T-helper 1 cell treated with Interleukin-12 subunit alpha and Interleukin-12 subunit beta and Interleukin-4 antibody, amounts not matched to agents 30 μg/mL and 1 μg/mL, for 36 hours (primary cell): ENCODE results near the gene TP53BP1.

Experiments used
- H3K27ac Mint-ChIP-seq: one replicate; pipeline ENCODE4 v1.8.0; 2021; ENCODE audit warnings: mild to moderate bottlenecking, mixed read lengths
- H3K27me3 Mint-ChIP-seq: one replicate; pipeline ENCODE4 v1.8.0; 2021; ENCODE audit warnings: low read depth, mixed read lengths
- H3K36me3 Mint-ChIP-seq: one replicate; pipeline ENCODE4 v1.8.0; 2021; ENCODE audit warnings: low read depth, mixed read lengths
- H3K4me1 Mint-ChIP-seq: one replicate; pipeline ENCODE4 v1.8.0; 2021; ENCODE audit warnings: low read depth, mixed read lengths
- H3K4me3 Mint-ChIP-seq: one replicate; pipeline ENCODE4 v1.8.0; 2021; ENCODE audit warnings: mild to moderate bottlenecking, moderate library complexity, mixed read lengths
- H3K9me3 Mint-ChIP-seq: one replicate; pipeline ENCODE4 v1.8.0; 2021; ENCODE audit warnings: mixed read lengths

TP53BP1 gene

DNA sequence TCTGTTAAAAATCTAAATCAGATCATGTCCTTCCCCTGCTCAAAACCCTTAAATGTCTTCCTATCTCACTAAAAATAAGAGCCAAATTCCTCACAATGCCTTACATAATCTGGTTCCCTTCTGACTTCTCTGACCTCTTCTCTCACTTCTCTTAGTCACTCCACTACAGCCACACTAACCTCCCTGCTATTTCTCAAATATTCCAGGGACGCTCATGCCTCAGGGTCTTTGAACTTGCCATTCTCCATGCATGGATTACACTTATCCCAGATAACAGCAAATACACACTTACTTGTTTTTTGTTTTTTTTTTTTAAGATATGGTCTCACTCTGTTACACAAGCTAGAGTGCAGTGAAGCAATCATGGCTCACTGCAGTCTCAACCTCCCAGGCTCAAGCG lies 8.5 kb downstream of the TP53BP1 start:
- H3K27me3 Mint-ChIP-seq, result no peaks in the 10 kb centered on the region
- H3K9me3 Mint-ChIP-seq, result no peaks in the 10 kb centered on the region
- H3K27ac Mint-ChIP-seq, result no peak overlapping the region
- peaks cover 12% of the 10 kb centered on the region for H3K4me1 Mint-ChIP-seq
- peaks cover 14% of the 10 kb centered on the region for H3K36me3 Mint-ChIP-seq
- no peak overlapping the region for H3K4me3 Mint-ChIP-seq

DNA sequence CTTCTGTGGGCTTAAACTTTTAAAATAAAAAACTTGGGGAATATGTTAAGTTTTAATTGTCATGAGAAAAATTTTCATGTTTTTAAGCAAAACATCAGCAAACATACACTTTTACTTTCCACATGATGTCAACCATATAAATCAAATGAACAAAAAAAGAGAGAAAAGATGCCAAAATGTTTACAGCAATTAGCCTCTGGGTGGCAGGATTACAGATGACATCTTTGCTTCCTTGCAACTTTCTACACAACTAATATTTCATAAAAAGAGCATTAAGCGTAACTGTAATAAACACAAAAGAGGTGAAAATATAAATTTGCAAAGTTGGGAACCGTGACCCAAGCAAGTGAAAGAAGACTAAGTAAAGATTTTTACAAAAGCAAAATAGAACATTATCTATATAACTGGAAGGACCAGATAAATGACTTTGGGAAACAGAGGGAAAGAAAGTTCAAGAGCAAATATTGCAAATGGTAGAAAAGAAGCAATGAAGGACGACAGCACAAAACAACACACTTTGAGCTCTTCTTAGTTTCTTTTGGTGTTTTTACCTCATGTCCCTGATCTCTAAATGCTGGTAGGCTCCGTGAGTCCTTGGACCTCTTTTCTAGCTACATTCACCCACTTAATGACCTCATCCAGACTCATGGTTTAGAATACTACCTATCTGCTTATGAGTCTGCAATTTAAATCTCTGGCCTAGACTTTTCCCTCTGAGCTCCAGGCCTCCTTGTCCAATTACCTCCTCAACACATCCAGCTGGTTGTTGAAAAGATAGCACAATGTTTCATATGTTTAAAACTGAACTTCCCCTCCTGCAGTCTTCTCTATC lies 9.4 kb downstream of the TP53BP1 start:
- no peaks in the 10 kb centered on the region for H3K27me3 Mint-ChIP-seq

DNA sequence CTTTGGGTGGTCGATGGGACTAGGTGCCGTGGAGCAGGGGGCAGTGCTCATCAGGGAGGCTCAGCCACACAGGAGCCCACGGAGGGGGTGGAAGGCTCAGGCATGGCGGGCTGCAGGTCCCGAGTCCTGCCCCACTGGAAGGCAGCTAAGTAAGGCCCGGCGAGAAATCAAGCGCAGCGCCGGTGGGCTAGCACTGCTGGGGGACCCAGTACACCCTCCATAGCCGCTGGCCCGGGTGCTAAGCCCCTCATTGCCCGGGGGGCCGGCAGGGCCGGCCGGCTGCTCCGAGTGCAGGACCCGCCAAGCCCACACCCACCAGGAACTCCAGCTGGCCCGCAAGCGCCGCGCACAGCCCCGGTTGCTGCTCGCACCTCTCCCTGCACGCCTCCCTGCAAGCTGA lies 19.1 kb downstream of the TP53BP1 start:
- H3K36me3 Mint-ChIP-seq, result peaks cover 35% of the 10 kb centered on the region
- no peaks in the 10 kb centered on the region for H3K9me3 Mint-ChIP-seq
- no peaks in the 10 kb centered on the region for H3K27me3 Mint-ChIP-seq
- H3K4me1 Mint-ChIP-seq, result no peaks in the 10 kb centered on the region
- no peak overlapping the region for H3K4me3 Mint-ChIP-seq
- no peak overlapping the region for H3K27ac Mint-ChIP-seq

More for the DNA sequence above, 9.4 kb downstream of the TP53BP1 start:
- H3K27ac Mint-ChIP-seq, result no peak overlapping the region
- no peak overlapping the region for H3K4me3 Mint-ChIP-seq
- peaks cover 6% of the 10 kb centered on the region for H3K4me1 Mint-ChIP-seq
- no peaks in the 10 kb centered on the region for H3K9me3 Mint-ChIP-seq
- peaks cover 19% of the 10 kb centered on the region for H3K36me3 Mint-ChIP-seq

DNA sequence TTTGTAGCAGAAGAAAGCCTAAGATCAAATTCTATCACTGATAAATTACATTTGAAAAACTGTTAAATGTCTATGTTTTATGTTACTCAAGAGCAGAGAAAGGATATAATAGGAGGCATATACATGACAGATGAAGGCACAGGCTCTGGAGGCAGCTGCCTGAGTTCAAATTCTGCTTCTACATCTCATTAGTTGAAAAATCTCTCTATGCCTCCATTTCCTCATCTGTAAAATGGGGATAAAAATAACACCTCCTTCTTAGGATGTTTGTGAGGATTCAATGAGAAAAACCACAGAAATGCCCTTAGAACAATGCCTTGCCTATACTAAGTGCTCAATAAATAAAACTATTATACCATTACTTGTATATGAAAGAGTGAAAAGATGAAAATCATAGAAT lies 21.0 kb downstream of the TP53BP1 start:
- Mint-ChIP-seq H3K27ac (no peak overlapping the region), H3K36me3 (peaks cover 20% of the 10 kb centered on the region), H3K9me3 (no peaks in the 10 kb centered on the region), H3K27me3 (no peaks in the 10 kb centered on the region), H3K4me3 (no peak overlapping the region), H3K4me1 (no peaks in the 10 kb centered on the region)

DNA sequence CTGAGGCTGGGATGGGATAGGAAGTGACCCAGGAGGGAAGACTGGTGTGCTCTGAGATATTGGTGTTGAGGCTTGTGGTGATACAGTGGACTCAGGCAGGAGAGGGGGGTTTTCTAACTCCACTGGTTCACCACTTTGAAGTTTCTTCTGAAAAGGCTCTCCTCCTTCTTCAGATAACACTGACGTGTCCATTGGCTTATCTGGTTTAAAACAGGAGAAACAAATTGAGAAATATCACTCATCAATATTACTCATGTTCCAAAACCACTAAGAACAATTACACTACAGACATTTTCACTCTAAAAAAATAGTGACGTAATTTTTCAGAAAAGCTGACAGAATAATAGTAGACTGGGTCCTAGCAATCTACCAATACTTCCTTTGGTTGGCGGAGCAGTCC lies 23.1 kb downstream of the TP53BP1 start:
- H3K27ac Mint-ChIP-seq, result no peak overlapping the region
- H3K4me3 Mint-ChIP-seq, result no peak overlapping the region
- peaks cover 20% of the 10 kb centered on the region for H3K36me3 Mint-ChIP-seq
- no peaks in the 10 kb centered on the region for H3K27me3 Mint-ChIP-seq
- H3K4me1 Mint-ChIP-seq, result peaks cover 3% of the 10 kb centered on the region
- H3K9me3 Mint-ChIP-seq, result no peaks in the 10 kb centered on the region

DNA sequence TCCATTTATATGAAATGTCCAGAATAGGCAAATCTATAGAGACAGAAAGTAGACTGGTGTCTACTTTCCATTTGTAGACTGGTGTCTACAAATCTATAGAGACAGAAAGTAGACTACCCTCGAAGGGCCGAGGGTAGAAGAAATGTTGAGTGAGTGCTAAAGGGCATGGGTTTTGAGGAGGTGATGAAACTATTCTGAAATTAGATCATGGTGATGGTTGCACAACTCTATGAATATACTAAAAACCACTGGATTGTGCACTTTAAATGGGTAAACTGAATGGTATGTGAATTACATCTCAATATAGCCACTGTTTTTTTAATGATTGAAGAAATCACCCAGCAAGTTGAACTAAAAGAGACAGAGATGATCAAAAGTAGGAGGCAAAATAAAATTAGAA lies 27.9 kb downstream of the TP53BP1 start:
- Mint-ChIP-seq H3K4me1 (peaks cover 3% of the 10 kb centered on the region), H3K36me3 (peaks cover 17% of the 10 kb centered on the region), H3K9me3 (no peaks in the 10 kb centered on the region), H3K27me3 (no peaks in the 10 kb centered on the region), H3K4me3 (no peak overlapping the region), H3K27ac (no peak overlapping the region)

DNA sequence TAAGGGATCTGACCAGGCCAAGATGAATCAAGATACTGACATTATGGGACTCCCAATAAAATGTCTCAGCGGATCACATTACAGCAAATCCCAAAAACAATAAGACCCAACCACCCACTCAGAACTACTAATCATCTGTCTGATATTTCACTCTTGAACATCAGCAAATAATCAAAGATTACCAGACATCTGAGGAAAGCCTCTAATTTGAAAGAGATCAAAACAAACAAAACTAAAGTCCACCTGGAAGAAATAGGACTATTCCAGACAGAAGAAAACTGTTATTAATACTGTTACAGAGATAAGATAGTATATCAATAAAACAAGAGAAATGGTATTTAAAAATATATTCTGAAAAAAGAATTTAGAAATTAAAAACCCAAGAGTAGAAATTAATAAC lies 29.0 kb downstream of the TP53BP1 start:
- Mint-ChIP-seq H3K36me3 (peaks cover 17% of the 10 kb centered on the region), H3K27me3 (no peaks in the 10 kb centered on the region), H3K4me1 (peaks cover 3% of the 10 kb centered on the region), H3K27ac (no peak overlapping the region), H3K9me3 (no peaks in the 10 kb centered on the region), H3K4me3 (no peak overlapping the region)

DNA sequence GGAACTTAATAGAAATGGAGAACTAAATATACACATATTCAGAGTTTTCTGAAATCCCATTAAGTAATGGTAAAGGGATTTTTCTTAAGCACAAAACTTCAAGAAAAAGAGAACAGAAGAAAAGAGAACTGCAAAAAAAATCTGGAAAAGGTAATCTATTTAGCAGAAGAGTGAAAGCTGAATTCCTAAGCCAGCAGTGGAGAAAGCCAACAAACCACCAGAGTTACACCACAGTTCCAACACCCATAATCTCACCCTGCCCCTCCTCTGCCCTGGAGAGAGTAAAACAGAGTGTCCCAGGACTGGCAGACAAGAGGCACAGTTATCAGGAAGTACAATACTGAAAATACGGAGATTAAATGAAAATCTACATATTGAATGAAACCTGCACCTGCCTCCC lies 29.4 kb downstream of the TP53BP1 start:
- Mint-ChIP-seq H3K27me3 (no peaks in the 10 kb centered on the region), H3K4me1 (peaks cover 3% of the 10 kb centered on the region), H3K36me3 (peaks cover 17% of the 10 kb centered on the region), H3K27ac (no peak overlapping the region), H3K4me3 (no peak overlapping the region), H3K9me3 (no peaks in the 10 kb centered on the region)

DNA sequence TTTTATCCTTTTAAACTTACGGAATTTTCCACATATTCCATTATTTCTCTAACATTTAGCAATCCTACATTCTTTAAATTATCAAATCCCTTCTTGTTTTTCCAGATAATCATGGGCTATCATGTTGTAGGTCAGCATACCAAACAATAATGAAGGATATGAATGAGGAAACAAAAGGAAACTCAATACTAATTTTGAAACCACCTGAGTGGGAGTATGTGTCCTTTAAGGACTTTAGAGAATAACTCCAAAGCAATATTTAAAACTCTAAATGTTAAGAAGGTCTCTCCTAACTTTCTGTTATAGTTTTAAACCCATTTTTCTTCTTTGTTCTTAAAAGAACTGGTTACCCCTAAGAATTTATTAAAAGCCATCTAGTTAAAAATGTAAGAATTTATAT lies 43.0 kb downstream of the TP53BP1 start:
- H3K9me3 Mint-ChIP-seq, result no peaks in the 10 kb centered on the region
- H3K36me3 Mint-ChIP-seq, result peaks cover 12% of the 10 kb centered on the region
- peaks cover 3% of the 10 kb centered on the region for H3K4me1 Mint-ChIP-seq
- H3K27ac Mint-ChIP-seq, result no peak overlapping the region
- H3K4me3 Mint-ChIP-seq, result no peak overlapping the region
- no peaks in the 10 kb centered on the region for H3K27me3 Mint-ChIP-seq

DNA sequence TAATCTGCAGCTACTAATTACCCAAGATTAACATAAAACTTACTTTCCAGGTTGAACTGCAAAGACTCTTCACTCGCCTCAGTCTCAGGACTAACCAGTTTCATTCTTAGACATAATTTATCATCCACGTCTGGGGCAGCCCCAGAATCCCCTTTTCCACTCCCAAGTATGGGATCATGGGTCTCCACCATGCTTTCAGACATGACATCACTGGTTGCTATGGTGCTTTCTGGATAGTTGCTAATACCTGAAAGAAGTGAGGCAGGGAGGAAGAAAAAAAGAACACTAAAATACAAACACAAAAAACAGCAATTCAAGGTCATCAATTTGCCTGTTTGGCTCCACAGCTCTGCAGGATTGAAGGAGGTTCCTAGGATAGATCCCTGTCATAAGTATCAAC lies 46.6 kb downstream of the TP53BP1 start:
- H3K4me3 Mint-ChIP-seq, result no peak overlapping the region
- no peaks in the 10 kb centered on the region for H3K9me3 Mint-ChIP-seq
- no peak overlapping the region for H3K27ac Mint-ChIP-seq
- peaks cover 11% of the 10 kb centered on the region for H3K36me3 Mint-ChIP-seq
- no peaks in the 10 kb centered on the region for H3K27me3 Mint-ChIP-seq
- peaks cover 4% of the 10 kb centered on the region for H3K4me1 Mint-ChIP-seq

DNA sequence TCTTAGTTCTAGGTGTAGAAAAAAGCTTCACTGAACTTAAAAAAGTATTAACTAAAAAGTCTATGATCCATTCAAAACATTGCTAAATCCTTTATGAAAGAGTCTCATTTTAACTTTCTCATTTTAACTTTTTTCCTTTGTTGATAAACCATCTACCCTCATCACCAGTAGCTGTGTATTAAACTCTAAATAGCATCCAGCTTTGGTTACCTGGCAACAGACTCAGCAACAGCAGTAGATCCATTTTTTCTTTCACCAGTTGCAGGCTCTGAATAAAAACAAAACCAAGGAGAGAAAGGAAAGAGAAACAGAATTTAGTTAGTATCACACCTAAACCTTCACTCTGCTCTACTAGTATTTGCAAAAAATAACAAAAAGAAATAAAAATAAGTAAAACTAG lies 51.6 kb downstream of the TP53BP1 start:
- Mint-ChIP-seq H3K4me3 (no peak overlapping the region), H3K4me1 (peaks cover 7% of the 10 kb centered on the region), H3K9me3 (no peaks in the 10 kb centered on the region), H3K36me3 (peaks cover 12% of the 10 kb centered on the region), H3K27me3 (no peaks in the 10 kb centered on the region), H3K27ac (peak overlapping the region; percentile 88)

DNA sequence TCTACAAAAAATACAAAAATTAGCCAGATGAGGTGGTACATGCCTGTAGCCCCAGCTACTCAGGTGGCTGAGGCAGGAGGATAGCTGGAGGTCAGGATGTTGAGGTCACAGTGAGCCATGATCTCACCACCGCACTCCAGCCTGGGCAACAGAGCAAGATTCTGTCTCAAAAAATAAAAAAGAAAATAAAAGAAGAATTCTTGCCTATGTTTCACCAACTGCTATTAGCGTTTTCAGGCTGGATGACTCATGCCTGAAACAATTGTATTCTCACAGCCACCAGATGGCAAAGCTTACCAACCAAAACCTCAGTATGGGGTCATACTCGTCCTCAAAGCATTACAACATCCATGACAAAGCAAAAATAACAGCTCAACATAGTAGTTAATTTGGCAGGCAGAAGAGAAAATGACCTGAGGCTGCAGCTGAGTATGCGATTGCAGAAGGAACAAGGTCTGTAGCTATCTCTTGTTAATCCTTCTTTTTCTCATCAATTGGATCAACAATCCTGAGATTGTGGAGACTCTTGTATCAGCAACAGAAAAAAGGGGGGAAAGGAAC lies 52.2 kb downstream of the TP53BP1 start:
- Mint-ChIP-seq H3K27ac (peak overlapping the region; percentile 88), H3K27me3 (no peaks in the 10 kb centered on the region), H3K9me3 (no peaks in the 10 kb centered on the region), H3K4me1 (peaks cover 7% of the 10 kb centered on the region), H3K4me3 (peak overlapping the region; percentile 5), H3K36me3 (peaks cover 11% of the 10 kb centered on the region)

DNA sequence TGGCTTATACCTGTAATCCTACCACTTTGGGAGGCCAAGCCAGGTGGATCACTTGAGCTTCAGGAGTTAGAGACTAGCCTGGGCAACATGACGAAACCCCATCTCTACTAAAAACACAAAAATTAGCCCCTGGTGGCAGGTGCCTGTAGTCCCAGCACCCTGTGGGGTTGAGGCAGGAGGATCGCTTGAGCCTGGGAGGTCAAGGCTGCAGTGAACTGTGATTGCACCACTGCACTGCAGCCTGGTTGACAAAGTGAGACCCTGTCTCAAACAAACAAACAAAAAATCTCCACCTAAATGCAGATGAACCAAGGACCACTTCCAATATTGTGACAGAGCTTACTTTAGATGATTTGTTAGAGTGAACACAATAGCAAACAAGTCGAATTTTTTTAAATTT lies 53.7 kb downstream of the TP53BP1 start:
- no peaks in the 10 kb centered on the region for H3K9me3 Mint-ChIP-seq
- H3K4me1 Mint-ChIP-seq, result peaks cover 7% of the 10 kb centered on the region
- H3K4me3 Mint-ChIP-seq, result no peak overlapping the region
- no peaks in the 10 kb centered on the region for H3K27me3 Mint-ChIP-seq
- H3K36me3 Mint-ChIP-seq, result peaks cover 12% of the 10 kb centered on the region
- no peak overlapping the region for H3K27ac Mint-ChIP-seq

DNA sequence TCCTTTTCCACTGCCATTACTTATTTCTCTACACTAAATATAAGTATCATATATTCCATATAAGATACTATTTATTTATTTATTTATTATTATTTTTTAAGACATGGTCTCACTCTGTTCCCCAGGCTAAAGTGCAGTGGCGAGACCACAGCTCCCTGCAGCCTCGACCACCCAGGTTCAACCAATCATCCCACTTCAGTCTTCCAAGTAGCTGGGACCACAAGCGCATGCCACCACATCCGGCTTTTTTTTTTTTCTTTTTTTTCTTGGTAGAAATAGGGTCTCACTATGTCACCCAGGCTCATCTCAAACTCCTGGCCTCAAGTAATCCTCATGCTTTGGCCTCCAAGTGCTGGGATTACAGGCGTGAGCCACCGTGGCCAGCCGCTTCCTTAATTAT lies 56.6 kb downstream of the TP53BP1 start:
- H3K27me3 Mint-ChIP-seq, result no peaks in the 10 kb centered on the region
- H3K4me3 Mint-ChIP-seq, result no peak overlapping the region
- H3K27ac Mint-ChIP-seq, result no peak overlapping the region
- H3K4me1 Mint-ChIP-seq, result peaks cover 7% of the 10 kb centered on the region
- peaks cover 22% of the 10 kb centered on the region for H3K36me3 Mint-ChIP-seq
- H3K9me3 Mint-ChIP-seq, result no peaks in the 10 kb centered on the region

DNA sequence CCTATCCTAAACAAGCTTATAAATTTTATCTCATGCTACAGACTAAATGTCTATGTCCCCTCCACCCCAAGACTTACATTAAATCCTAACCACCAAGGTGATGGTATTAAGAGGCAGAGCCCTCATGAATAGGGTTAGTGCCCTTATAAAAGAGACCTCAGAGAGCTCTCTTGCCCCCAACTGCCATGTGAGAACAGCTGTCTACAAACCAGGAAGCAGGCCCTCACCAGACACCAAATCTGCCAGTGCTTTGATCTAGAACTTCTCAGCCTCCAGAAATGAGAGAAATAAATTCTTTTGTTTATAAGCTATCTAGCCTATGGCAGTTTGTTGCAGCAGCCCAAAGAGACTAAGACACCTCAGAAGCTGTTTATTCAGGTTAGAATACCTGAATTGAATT lies 58.5 kb downstream of the TP53BP1 start:
- no peaks in the 10 kb centered on the region for H3K9me3 Mint-ChIP-seq
- no peak overlapping the region for H3K4me3 Mint-ChIP-seq
- H3K27ac Mint-ChIP-seq, result no peak overlapping the region
- peaks cover 17% of the 10 kb centered on the region for H3K36me3 Mint-ChIP-seq
- peaks cover 2% of the 10 kb centered on the region for H3K4me1 Mint-ChIP-seq
- H3K27me3 Mint-ChIP-seq, result no peaks in the 10 kb centered on the region
